MM.1S (cell line): ENCODE measurements around the gene PLCB4.

Source experiments
- DNase-seq: peaks from one replicate; pipeline ENCODE4 v3.0.0-alpha.2; 2015
- H2AFZ ChIP-seq: fragments of 300-600 bp; sonication (generic); 2 replicates; pipeline ENCODE4 v1.6.0; 2016; ENCODE audit warnings: antibody characterized with exemption, low read length
- H3F3A ChIP-seq: fragments of 300-600 bp; sonication (generic); 2 replicates; pipeline ENCODE4 v1.6.1; 2016; ENCODE audit warnings: mild to moderate bottlenecking, antibody characterized with exemption, low read length, moderate library complexity, mixed read lengths; ENCODE audit not compliant: insufficient read depth
- H3K27ac ChIP-seq: fragments of 300-600 bp; sonication (generic); 2 replicates; pipeline ENCODE4 v1.5.1; 2016; ENCODE audit warnings: mild to moderate bottlenecking, low read length
- H3K27me3 ChIP-seq: fragments of 300-600 bp; sonication (generic); replicated peaks from 2 replicates; pipeline ENCODE4 v1.6.0; 2016; ENCODE audit warnings: low read length; ENCODE audit not compliant: insufficient read depth
- H3K36me3 ChIP-seq: fragments of 300-600 bp; sonication (generic); replicated peaks from 2 replicates; pipeline ENCODE4 v1.6.1; 2016; ENCODE audit warnings: mild to moderate bottlenecking, low read length, mixed read lengths; ENCODE audit not compliant: insufficient read depth
- H3K4me1 ChIP-seq: fragments of 300-600 bp; sonication (generic); 2 replicates; pipeline ENCODE4 v1.6.1; 2016; ENCODE audit warnings: low read length, mixed read lengths
- H3K4me2 ChIP-seq: fragments of 300-600 bp; sonication (generic); 2 replicates; pipeline ENCODE4 v1.6.0; 2016; ENCODE audit warnings: low read depth, low read length
- H3K4me3 ChIP-seq: fragments of 300-600 bp; sonication (generic); 2 replicates; pipeline ENCODE4 v1.5.1; 2016; ENCODE audit warnings: low read length, mixed read lengths
- H3K79me2 ChIP-seq: fragments of 300-600 bp; sonication (generic); 2 replicates; pipeline ENCODE4 v1.6.1; 2016; ENCODE audit warnings: mixed run types, low read length, mixed read lengths
- H3K9ac ChIP-seq: fragments of 300-600 bp; sonication (generic); 2 replicates; pipeline ENCODE4 v1.6.1; 2016; ENCODE audit warnings: low read length, mixed read lengths
- H3K9me2 ChIP-seq: fragments of 300-600 bp; sonication (generic); replicated peaks from 2 replicates; pipeline ENCODE4 v1.6.1; 2016; ENCODE audit warnings: mild to moderate bottlenecking, low read length, mixed read lengths; ENCODE audit not compliant: insufficient read depth
- H3K9me3 ChIP-seq: fragments of 300-600 bp; sonication (generic); replicated peaks from 2 replicates; pipeline ENCODE4 v1.6.1; 2016; ENCODE audit warnings: mild to moderate bottlenecking, low read length, mixed read lengths; ENCODE audit not compliant: insufficient read depth
- H4K20me1 ChIP-seq: fragments of 300-600 bp; sonication (generic); 2 replicates; pipeline ENCODE4 v1.6.1; 2016; ENCODE audit warnings: mild to moderate bottlenecking, low read length, moderate library complexity, mixed read lengths; ENCODE audit not compliant: insufficient read depth
- EZH2 ChIP-seq: fragments of 300-600 bp; sonication (generic); optimal IDR thresholded peaks from 2 replicates; pipeline ENCODE3; 2017; ENCODE audit warnings: low read depth, mild to moderate bottlenecking, antibody characterized with exemption, low read length, mixed read lengths
- EZH2phosphoT487 ChIP-seq: fragments of 300-600 bp; sonication (generic); IDR thresholded peaks from 2 replicates; pipeline ENCODE4 v1.6.1; 2018; ENCODE audit warnings: antibody characterized with exemption, low read length
- TF ChIP-seq, protein P1 (sequence below): fragments of 300-600 bp; sonication (generic); IDR thresholded peaks from 2 replicates; pipeline ENCODE4 v1.5.1; 2016; ENCODE audit warnings: antibody characterized with exemption, low read length, mixed read lengths

Gene PLCB4

DNA sequence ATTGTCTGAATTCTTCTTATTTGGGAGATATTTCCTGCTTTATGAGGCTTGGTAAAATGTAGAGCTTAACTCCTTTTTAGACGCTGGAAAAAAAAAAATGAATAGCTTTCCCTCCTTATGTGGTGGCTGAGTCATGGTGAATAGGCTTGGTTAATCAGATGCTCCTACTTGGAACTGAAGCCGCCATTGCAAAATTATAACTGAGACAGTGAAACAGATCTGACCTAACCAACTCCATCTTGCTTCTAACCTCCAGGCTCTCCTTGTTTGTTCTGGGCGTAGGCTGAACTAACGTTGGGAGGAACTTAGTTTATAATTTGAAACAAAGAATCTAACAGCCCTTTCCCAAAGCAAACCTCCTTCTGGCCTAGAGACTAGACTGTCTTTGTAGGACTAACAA, 43.2 kb upstream of the PLCB4 start:
- no peaks in the 10 kb centered on the region for H3K36me3 ChIP-seq
- H4K20me1 ChIP-seq: no peaks in the 10 kb centered on the region
- no peak overlapping the region for H3K4me2 ChIP-seq
- no peaks in the 10 kb centered on the region for H3K4me1 ChIP-seq
- no peak for DNase-seq
- no peaks in the 10 kb centered on the region for H3K27me3 ChIP-seq
- H3K27ac ChIP-seq: no peak overlapping the region
- no peak overlapping the region for H3K9ac ChIP-seq
- TF ChIP-seq, protein P1, sequence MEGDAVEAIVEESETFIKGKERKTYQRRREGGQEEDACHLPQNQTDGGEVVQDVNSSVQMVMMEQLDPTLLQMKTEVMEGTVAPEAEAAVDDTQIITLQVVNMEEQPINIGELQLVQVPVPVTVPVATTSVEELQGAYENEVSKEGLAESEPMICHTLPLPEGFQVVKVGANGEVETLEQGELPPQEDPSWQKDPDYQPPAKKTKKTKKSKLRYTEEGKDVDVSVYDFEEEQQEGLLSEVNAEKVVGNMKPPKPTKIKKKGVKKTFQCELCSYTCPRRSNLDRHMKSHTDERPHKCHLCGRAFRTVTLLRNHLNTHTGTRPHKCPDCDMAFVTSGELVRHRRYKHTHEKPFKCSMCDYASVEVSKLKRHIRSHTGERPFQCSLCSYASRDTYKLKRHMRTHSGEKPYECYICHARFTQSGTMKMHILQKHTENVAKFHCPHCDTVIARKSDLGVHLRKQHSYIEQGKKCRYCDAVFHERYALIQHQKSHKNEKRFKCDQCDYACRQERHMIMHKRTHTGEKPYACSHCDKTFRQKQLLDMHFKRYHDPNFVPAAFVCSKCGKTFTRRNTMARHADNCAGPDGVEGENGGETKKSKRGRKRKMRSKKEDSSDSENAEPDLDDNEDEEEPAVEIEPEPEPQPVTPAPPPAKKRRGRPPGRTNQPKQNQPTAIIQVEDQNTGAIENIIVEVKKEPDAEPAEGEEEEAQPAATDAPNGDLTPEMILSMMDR: no peak
- no peak for TF ChIP-seq EZH2
- no peak for TF ChIP-seq EZH2phosphoT487
- H3K79me2 ChIP-seq: no peaks in the 10 kb centered on the region
- H2AFZ ChIP-seq: no peak overlapping the region
- H3K9me2 ChIP-seq: no peaks in the 10 kb centered on the region
- H3F3A ChIP-seq: no peaks in the 10 kb centered on the region
- no peak overlapping the region for H3K4me3 ChIP-seq
- no peaks in the 10 kb centered on the region for H3K9me3 ChIP-seq

DNA sequence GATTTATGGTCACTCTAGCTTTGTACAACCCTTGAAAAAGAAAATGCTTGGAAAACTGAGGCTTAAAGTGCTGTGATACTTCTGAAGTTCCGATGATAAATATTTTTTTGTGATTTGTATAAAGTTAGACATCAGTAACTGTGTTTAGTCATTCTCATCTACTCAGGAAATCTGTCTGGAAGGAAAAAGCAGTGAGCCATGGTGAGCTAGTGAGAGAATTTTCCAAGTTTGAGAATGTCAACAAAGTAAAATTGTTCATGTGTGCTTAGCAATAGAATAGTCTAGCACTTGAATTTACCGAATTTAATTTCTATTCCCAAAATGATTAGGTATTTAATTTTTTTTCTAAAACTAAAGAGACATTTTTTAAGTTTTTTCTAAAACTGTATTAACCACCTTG, 41.3 kb upstream of the PLCB4 start:
- Histone ChIP-seq H3K27me3 (no peaks in the 10 kb centered on the region), H3K79me2 (no peaks in the 10 kb centered on the region), H3F3A (no peaks in the 10 kb centered on the region), H3K9me2 (no peaks in the 10 kb centered on the region), H3K36me3 (no peaks in the 10 kb centered on the region), H3K4me2 (no peak overlapping the region), H4K20me1 (no peaks in the 10 kb centered on the region), H3K4me3 (no peak overlapping the region), H3K27ac (no peak overlapping the region), H2AFZ (no peak overlapping the region), H3K4me1 (no peaks in the 10 kb centered on the region), H3K9ac (no peak overlapping the region), H3K9me3 (no peaks in the 10 kb centered on the region)
- no peak for DNase-seq
- no peak for TF ChIP-seq EZH2
- no peak for TF ChIP-seq EZH2phosphoT487
- TF ChIP-seq, protein P1: no peak

DNA sequence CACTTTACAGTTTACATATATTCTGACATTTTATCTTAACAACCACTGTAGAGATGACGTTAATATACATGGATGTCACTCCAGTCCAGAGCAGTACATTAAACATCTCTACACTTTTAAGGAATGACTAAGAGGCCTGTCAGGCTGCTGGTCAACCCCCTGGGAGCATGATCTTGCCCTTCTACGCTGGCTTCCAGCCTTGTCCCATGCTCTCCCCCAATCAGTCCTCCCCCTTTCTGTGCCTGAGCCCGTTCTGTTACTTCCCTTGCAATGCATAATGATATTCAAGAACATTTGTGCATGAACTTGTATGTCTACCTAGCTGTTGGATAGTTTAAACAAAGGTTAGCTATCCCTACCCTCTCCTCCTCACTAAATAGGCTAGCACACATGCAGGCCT, 40.5 kb upstream of the PLCB4 start:
- TF ChIP-seq EZH2phosphoT487 (no peak), EZH2 (no peak)
- TF ChIP-seq, protein P1: no peak
- Histone ChIP-seq H3K9me3 (no peaks in the 10 kb centered on the region), H3K79me2 (no peaks in the 10 kb centered on the region), H3K9ac (no peak overlapping the region), H3K9me2 (no peaks in the 10 kb centered on the region), H3F3A (no peaks in the 10 kb centered on the region), H3K27ac (no peak overlapping the region), H4K20me1 (no peaks in the 10 kb centered on the region), H3K4me2 (no peak overlapping the region), H3K27me3 (no peaks in the 10 kb centered on the region), H3K4me1 (no peaks in the 10 kb centered on the region), H2AFZ (no peak overlapping the region), H3K4me3 (no peak overlapping the region), H3K36me3 (no peaks in the 10 kb centered on the region)
- no peak for DNase-seq
